Epithelial cell of proximal tubule (primary cell): Measurements from ENCODE around the gene ZNF280C. TPM values are rescaled to one million over a fixed set of nuclear protein-coding genes. Genes with fewer than 3 reads are reported as not detected.

Experiments
- DNase-seq: peaks from one replicate; pipeline ENCODE4 v3.0.0-alpha.2; 2011; ENCODE audit warnings: low read depth
- H3K4me3 ChIP-seq: 2 replicates; pipeline ENCODE4 v1.5.1; 2011; ENCODE audit warnings: low read depth, mild to moderate bottlenecking, low read length
- total RNA-seq: library from RNA; depleted of rRNA; stranded (reverse); fragments of >200 nt; gene quantifications from 2 replicates; pipeline ENCODE4 v1.2.3, GENCODE V29; 2015
- TF ChIP-seq, protein P1 (sequence below): conservative IDR thresholded peaks from 2 replicates; pipeline ENCODE4 v1.5.1; 2012; ENCODE audit warnings: low read depth, mild to moderate bottlenecking, low read length

Gene ZNF280C
- total RNA-seq, 1 donor from 2014 or later: 2.8 TPM

DNA sequence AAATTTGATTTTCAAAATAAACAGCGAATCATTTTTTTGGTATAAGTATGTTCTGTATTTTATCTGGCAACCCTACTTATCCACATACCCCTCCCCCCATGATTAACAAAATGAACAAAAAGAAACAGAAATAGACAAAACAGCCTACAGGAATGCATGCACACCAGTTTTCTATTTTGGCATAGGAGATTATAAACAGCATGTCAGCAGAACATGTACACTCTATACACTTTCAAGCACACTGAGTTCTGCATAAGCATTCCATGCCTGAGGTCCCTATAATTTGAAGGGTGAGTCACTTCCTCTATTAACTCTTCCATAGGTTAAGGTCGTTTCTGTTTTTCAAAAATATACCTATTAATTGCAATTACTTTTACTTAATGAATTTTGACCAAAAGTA lies 28.0 kb upstream of the ZNF280C start:
- TF ChIP-seq, protein P1, sequence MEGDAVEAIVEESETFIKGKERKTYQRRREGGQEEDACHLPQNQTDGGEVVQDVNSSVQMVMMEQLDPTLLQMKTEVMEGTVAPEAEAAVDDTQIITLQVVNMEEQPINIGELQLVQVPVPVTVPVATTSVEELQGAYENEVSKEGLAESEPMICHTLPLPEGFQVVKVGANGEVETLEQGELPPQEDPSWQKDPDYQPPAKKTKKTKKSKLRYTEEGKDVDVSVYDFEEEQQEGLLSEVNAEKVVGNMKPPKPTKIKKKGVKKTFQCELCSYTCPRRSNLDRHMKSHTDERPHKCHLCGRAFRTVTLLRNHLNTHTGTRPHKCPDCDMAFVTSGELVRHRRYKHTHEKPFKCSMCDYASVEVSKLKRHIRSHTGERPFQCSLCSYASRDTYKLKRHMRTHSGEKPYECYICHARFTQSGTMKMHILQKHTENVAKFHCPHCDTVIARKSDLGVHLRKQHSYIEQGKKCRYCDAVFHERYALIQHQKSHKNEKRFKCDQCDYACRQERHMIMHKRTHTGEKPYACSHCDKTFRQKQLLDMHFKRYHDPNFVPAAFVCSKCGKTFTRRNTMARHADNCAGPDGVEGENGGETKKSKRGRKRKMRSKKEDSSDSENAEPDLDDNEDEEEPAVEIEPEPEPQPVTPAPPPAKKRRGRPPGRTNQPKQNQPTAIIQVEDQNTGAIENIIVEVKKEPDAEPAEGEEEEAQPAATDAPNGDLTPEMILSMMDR: no peak
- no peak for DNase-seq
- no peak overlapping the region for H3K4me3 ChIP-seq

DNA sequence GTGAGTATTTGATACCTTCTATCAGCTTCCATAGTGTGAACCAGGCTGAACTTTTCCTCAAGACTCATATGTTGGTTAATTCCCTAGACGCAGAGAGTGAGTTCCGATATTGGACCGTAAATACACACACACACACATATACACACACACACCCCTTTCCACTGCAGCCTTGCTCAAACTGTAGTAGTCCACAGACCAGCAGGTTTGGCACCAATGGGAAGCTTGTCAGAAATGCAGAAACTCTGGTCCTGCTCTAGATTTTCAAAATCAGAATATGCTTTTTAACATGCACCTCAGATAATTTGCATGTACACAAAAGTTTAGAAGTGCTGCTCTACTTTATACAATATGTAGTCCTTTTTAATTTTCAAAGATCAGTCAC lies 27.6 kb upstream of the ZNF280C start:
- DNase-seq: no peak
- TF ChIP-seq, protein P1: no peak
- no peak overlapping the region for H3K4me3 ChIP-seq

DNA sequence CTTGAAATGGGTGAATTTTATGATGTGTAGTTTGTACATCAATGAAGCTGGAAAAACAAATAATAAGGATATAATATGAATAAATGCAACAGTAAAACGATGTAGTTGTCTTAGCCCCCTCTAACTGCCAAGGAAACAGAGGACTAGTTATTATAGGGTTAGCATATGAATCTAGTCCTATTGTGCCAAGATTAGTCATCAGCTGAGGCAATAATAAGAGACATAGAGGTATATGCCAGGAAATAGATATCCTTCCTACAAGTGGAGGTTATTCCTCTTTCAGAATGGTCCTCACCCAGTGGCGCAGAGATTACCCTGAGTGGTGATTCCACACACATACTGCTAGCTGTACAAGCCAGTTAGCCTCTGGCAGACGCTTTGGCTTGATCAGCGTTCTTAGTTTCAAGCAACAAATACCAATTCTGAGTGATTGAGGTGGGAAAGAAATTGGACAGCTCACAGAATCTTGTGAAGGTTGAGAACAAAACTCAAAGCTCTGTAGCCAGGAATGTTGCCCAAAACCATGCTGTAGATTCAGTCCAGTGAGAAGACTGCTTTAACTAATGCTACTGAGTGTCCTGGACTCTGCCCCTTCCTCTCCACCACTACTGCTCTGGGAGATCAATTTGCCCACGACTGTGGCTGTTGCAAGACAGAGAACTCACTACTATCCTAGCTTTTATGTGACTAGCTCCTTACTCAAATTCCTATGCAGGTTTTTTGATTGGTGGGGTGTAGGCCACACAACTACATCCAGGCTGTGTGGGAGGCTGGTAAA lies 27.0 kb upstream of the ZNF280C start:
- H3K4me3 ChIP-seq: no peak overlapping the region
- TF ChIP-seq, protein P1: no peak
- DNase-seq: no peak

DNA sequence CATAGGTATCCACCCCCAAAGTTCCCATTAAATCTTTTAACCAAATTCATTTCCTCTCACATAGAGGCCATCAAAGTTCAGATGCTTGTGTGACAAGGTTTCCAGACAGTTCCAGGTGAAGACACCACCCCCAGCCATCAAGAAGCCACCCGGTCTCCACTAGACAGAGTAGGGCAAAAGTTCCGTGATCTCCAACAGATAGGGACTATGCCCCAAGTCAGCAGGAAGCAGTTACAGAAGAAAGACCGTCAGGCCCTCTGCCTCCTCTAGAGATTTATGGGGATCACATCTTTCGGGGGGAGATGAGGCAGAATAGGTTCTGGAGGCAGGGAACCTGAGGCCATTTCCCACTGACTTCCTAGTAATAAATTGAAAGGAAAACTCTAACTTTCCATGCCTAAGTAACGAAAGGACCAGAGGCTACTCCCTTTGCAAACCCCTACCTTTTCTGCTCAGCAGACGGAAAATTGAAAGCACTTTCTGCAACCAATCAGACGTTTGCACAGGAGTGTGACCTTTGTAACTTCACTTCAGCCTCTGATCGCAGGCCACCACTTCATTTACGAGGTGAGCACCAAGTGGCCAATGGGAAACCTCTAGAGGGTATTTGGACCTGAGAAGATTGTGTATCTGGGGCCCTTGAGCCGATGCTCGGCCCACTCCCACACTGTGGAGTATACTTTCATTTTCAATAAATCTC lies 18.5 kb upstream of the ZNF280C start:
- TF ChIP-seq, protein P1: no peak
- H3K4me3 ChIP-seq: no peak overlapping the region
- DNase-seq: no peak

DNA sequence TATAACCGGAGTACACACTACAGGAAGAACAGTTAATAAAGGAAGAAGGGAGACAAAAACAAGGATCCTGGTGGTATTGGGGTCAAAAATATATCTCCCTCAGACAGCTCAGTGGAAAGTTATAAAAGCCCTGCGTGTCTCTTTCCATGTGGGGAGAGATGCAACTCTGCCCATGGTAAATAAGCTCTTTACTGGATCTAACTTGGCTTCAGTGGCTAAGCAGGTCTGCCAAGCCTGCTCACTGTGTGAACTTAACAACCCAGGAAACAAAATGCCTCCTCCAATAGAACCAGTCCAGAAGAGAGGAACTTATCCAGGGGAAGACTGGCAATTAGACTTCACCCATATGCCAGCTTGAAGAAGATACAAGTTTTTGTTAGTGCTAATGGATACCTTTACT lies 17.0 kb upstream of the ZNF280C start:
- TF ChIP-seq, protein P1: no peak
- no peak for DNase-seq
- H3K4me3 ChIP-seq: no peak overlapping the region

DNA sequence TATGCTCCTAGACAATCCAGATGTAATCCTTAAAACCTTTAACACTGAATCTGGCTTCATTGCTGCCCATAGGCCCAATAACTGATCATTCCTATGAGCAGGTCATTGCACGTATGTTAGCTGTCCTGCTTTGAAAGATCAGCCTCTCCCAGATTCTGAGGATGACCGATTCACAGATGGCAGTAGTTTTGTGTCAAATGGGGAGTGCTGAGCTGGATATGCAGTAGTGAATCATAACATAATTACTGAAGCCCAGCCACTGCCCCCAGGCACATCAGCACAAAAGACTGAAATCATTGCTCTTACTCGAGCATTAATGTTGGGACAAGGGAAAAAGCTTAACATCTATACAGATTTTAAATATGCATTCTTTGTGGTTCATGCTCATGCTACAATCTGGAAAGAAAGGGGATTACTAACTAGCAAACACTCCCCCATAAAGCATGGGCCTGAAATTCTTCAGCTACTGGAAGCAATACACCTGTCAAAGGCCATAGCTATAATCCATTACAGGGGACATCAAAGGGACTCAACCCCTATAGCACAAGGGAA lies 16.4 kb upstream of the ZNF280C start:
- H3K4me3 ChIP-seq: no peak overlapping the region
- TF ChIP-seq, protein P1: no peak
- no peak for DNase-seq
